Tibial nerve (tissue), 3 donors: ENCODE data around the gene RAD1.

Experiments
- CTCF ChIP-seq, 5 experiments: fragments of 200-600 bp in 3 of 5; fragments of 450-650 bp in 2 of 5; sonication (generic) in 3 of 5; IDR thresholded peaks; one replicate each; pipeline ENCODE4 v1.5.1; 2016 to 2019; ENCODE audit warnings: antibody characterized with exemption in 5 of 5, mild to moderate bottlenecking in 3 of 5, moderate library complexity in 2 of 5
- POLR2A ChIP-seq, 2 donors: fragments of 450-650 bp; IDR thresholded peaks; one replicate each; pipeline ENCODE4 v1.6.1; 2017; ENCODE audit warnings: antibody characterized with exemption in 2 of 2, mild to moderate bottlenecking in 2 of 2, moderate library complexity in 2 of 2

- TF ChIP-seq CTCF (IDR thresholded peaks at IDR 0.05) (no peak), POLR2A (IDR thresholded peaks at IDR 0.05) (no peak)
Observed at GRCh38 chr5:34863946-34864345, 51.4 kb downstream of the RAD1 start.
